CD4-positive, alpha-beta memory T cell (primary cell): Measurements from ENCODE around the gene ACAA1. TPM values are rescaled to one million over a fixed set of nuclear protein-coding genes. Genes with fewer than 3 reads are reported as not detected.
"Not testable (repeated sequence)": the region's sequence is repeated elsewhere in the genome, so short reads cannot be mapped to it uniquely, and the experiment has no call there.

Experiments used
- CTCF ChIA-PET: fragments of 350-600 bp; sonication (Branson Sonifier 250); formaldehyde crosslinking; loops from one replicate; lab custom pipeline; 2021; ENCODE audit warnings: inconsistent platforms; ENCODE audit not compliant: partially characterized antibody; lab: Charles Lee
- POLR2A ChIA-PET: fragments of 350-600 bp; sonication (Branson Sonifier 250); formaldehyde crosslinking; loops from one replicate; lab custom pipeline; 2021; ENCODE audit not compliant: partially characterized antibody; lab: Charles Lee
- DNase-seq, 5 donors: peaks; one replicate each; pipeline versions ENCODE4 v3.0.0 to v3.0.0-alpha.2; 2020 to 2022; ENCODE audit warnings: mixed read lengths in 1 of 5
- H3K27ac ChIP-seq: one replicate; pipeline ENCODE4 v1.7.0; 2013; ENCODE audit warnings: low read depth, low read length
- H3K27me3 ChIP-seq: 2 replicates; pipeline ENCODE4 v1.7.0; 2013; ENCODE audit warnings: mild to moderate bottlenecking, low read length, moderate library complexity; ENCODE audit not compliant: insufficient read depth
- H3K36me3 ChIP-seq: 2 replicates; pipeline ENCODE4 v1.7.0; 2013; ENCODE audit warnings: mild to moderate bottlenecking, low read length, moderate library complexity; ENCODE audit not compliant: insufficient read depth
- H3K4me1 ChIP-seq: 2 replicates; pipeline ENCODE4 v1.7.0; 2013; ENCODE audit warnings: mild to moderate bottlenecking, low read length, moderate library complexity; ENCODE audit not compliant: insufficient read depth
- H3K4me3 ChIP-seq, 2 donors: one replicate each; pipeline ENCODE4 v1.7.0; 2013; ENCODE audit warnings: low read length in 2 of 2, mild to moderate bottlenecking in 1 of 2
- H3K9me3 ChIP-seq, 2 donors: one replicate each; pipeline ENCODE4 v1.7.0; 2013; ENCODE audit warnings: low read length in 2 of 2, control low read depth in 1 of 2; ENCODE audit not compliant: control insufficient read depth in 1 of 2
- H3K27ac Mint-ChIP-seq, 7 donors: one replicate each; pipeline ENCODE4 v1.8.0; 2020 to 2021; ENCODE audit warnings: mixed read lengths in 7 of 7, mild to moderate bottlenecking in 6 of 7, inconsistent platforms in 3 of 7, moderate library complexity in 3 of 7
- H3K27me3 Mint-ChIP-seq, 2 donors: one replicate each; pipeline ENCODE4 v1.8.0; 2020 to 2021; ENCODE audit warnings: mixed read lengths in 2 of 2
- H3K36me3 Mint-ChIP-seq, 2 donors: one replicate each; pipeline ENCODE4 v1.8.0; 2020 to 2021; ENCODE audit warnings: mixed read lengths in 2 of 2, inconsistent platforms in 1 of 2, mild to moderate bottlenecking in 1 of 2
- H3K4me1 Mint-ChIP-seq, 4 donors: one replicate each; pipeline ENCODE4 v1.8.0; 2020 to 2021; ENCODE audit warnings: mixed read lengths in 4 of 4, mild to moderate bottlenecking in 1 of 4
- H3K4me3 Mint-ChIP-seq, 8 donors: one replicate each; pipeline ENCODE4 v1.8.0; 2020 to 2021; ENCODE audit warnings: mixed read lengths in 8 of 8, mild to moderate bottlenecking in 7 of 8, moderate library complexity in 6 of 8, inconsistent platforms in 3 of 8
- H3K9me3 Mint-ChIP-seq, 8 donors: one replicate each; pipeline ENCODE4 v1.8.0; 2020 to 2021; ENCODE audit warnings: mixed read lengths in 8 of 8, mild to moderate bottlenecking in 5 of 8, inconsistent platforms in 3 of 8, moderate library complexity in 1 of 8
- intact Hi-C: fragments of 100-400 bp; cut with micrococcal nuclease; formaldehyde crosslinking; loops from one replicate; pipeline ENCODE4 v1.15.1; 2023
- polyA plus RNA-seq, 2 donors: library from polyadenylated mRNA; unstranded; fragments of 300-500 nt; fragmentation: Illumina TruSeq; gene quantifications; one replicate each; pipeline ENCODE4 v1.2.3, GENCODE V29; 2021
- total RNA-seq, 2 experiments: library from RNA; stranded (reverse); gene quantifications; one replicate each; pipeline ENCODE4 v1.2.3, GENCODE V29; 2021

Gene ACAA1
- total and polyA plus RNA-seq, 4 experiments from 2014 or later = 52.4 to 82.8 (median 77.5) TPM

- intact Hi-C loops = loop anchor here (1.0 kb wide), 1 partner anchor 45 kb away; the partner anchor contains the start of gene DLEC1
- H3K27ac ChIP-seq = no peak overlapping the region
- H3K4me3 Mint-ChIP-seq = peak overlapping the region in 4 of 8 donors; percentile 19 to 84 (median 62)
- peaks cover 0 to 5% (median 4%) of the 10 kb centered on the region in 4 donors for H3K4me1 Mint-ChIP-seq
- H3K9me3 ChIP-seq = peaks cover 0 to 6% of the 10 kb centered on the region in 2 donors
- peaks cover 8 to 17% of the 10 kb centered on the region in 2 donors for H3K36me3 Mint-ChIP-seq
- H3K4me1 ChIP-seq = no peaks in the 10 kb centered on the region
- POLR2A ChIA-PET = no interaction called here
- no peak overlapping the region for H3K4me3 ChIP-seq
- no peaks in the 10 kb centered on the region for H3K36me3 ChIP-seq
- H3K27ac Mint-ChIP-seq = peak overlapping the region in 6 of 7 donors; percentile 88 to 97 (median 93)
- peaks cover 6 to 25% (median 12%) of the 10 kb centered on the region in 8 donors for H3K9me3 Mint-ChIP-seq
- no peaks in the 10 kb centered on the region for H3K27me3 Mint-ChIP-seq
- H3K27me3 ChIP-seq = no peaks in the 10 kb centered on the region
- CTCF ChIA-PET = no interaction called here
- peak; percentile 13 to 49 (median 22) for DNase-seq
Observed at GRCh38 chr3:38083871-38084333, 53.0 kb downstream of the ACAA1 start.

GRCh38 chr3:38083254-38083653, 53.7 kb downstream of the ACAA1 start:
- H3K4me1 Mint-ChIP-seq, H3K27me3 ChIP-seq, CTCF ChIA-PET, H3K36me3 ChIP-seq, intact Hi-C loops, H3K4me3 ChIP-seq, H3K27ac ChIP-seq, H3K4me3 Mint-ChIP-seq, H3K9me3 ChIP-seq, H3K27me3 Mint-ChIP-seq, POLR2A ChIA-PET, H3K4me1 ChIP-seq: not testable (repeated sequence)
- DNase-seq = peak in 2 of 5 donors; percentile 7 to 32
- peaks cover 6 to 11% of the 10 kb centered on the region in 2 donors for H3K36me3 Mint-ChIP-seq
- H3K27ac Mint-ChIP-seq = peak overlapping the region in 2 of 7 donors; percentile 59 to 93
- peaks cover 6 to 25% (median 12%) of the 10 kb centered on the region in 8 donors for H3K9me3 Mint-ChIP-seq

GRCh38 chr3:38082296-38082695, 54.6 kb downstream of the ACAA1 start:
- not testable (repeated sequence) for H3K4me3 Mint-ChIP-seq
- peak overlapping the region in 2 of 7 donors; percentile 29 to 93 for H3K27ac Mint-ChIP-seq

GRCh38 chr3:38077073-38077472, 59.9 kb downstream of the ACAA1 start:
- H3K27me3 ChIP-seq, CTCF ChIA-PET, H3K4me1 ChIP-seq, H3K9me3 ChIP-seq, H3K4me3 ChIP-seq, H3K4me3 Mint-ChIP-seq, H3K4me1 Mint-ChIP-seq, H3K27ac ChIP-seq, H3K36me3 ChIP-seq, intact Hi-C loops, H3K27me3 Mint-ChIP-seq, H3K36me3 Mint-ChIP-seq, DNase-seq, H3K9me3 Mint-ChIP-seq, POLR2A ChIA-PET: not testable (repeated sequence)
- H3K27ac Mint-ChIP-seq = peak overlapping the region in 1 of 7 donors; percentile 30

More at GRCh38 chr3:38082296-38082695, 54.6 kb downstream of the ACAA1 start:
- intact Hi-C loops, H3K36me3 Mint-ChIP-seq, H3K27me3 ChIP-seq, H3K4me1 Mint-ChIP-seq, H3K36me3 ChIP-seq, H3K9me3 ChIP-seq, CTCF ChIA-PET, H3K27me3 Mint-ChIP-seq, H3K27ac ChIP-seq, H3K4me3 ChIP-seq, DNase-seq, H3K4me1 ChIP-seq, POLR2A ChIA-PET: not testable (repeated sequence)
- H3K9me3 Mint-ChIP-seq = peaks cover 6 to 25% (median 12%) of the 10 kb centered on the region in 8 donors

Other genes with a start within 250 kb of the ACAA1 start
- 10 to 100 TPM; 41.7 to 43.4 TPM for gene VILL, start 146.3 kb downstream of the ACAA1 start, total RNA-seq
- gene VILL, start 146.3 kb downstream of the ACAA1 start, polyA plus RNA-seq = 10 to 100 TPM; 13.4 to 18.0 TPM
- 10 to 100 TPM; 81.2 to 93.9 TPM for gene PLCD1, start 107.5 kb downstream of the ACAA1 start, total RNA-seq
- 10 to 100 TPM; 38.4 to 41.2 TPM for gene PLCD1, start 107.5 kb downstream of the ACAA1 start, polyA plus RNA-seq
- gene DLEC1, start 97.9 kb downstream of the ACAA1 start, total RNA-seq = 10 to 100 TPM; 13.2 to 15.1 TPM
- gene DLEC1, start 97.9 kb downstream of the ACAA1 start, polyA plus RNA-seq = 1 to 10 TPM in 1 of 2 donors, under 1 TPM in 1; 0.49 to 1.3 TPM
- gene MYD88, start 1.5 kb upstream of the ACAA1 start, total RNA-seq = 10 to 100 TPM; 50.5 to 57.4 TPM
- gene MYD88, start 1.5 kb upstream of the ACAA1 start, polyA plus RNA-seq = 100 to 1,000 TPM; 104 to 129 TPM
- 10 to 100 TPM; 39.6 to 43.9 TPM for gene OXSR1, start 28.4 kb upstream of the ACAA1 start, total RNA-seq
- 10 to 100 TPM; 13.3 to 18.0 TPM for gene OXSR1, start 28.4 kb upstream of the ACAA1 start, polyA plus RNA-seq
- gene SLC22A13, start 128.7 kb upstream of the ACAA1 start, total RNA-seq = under 1 TPM; 0.44 to 0.67 TPM
- gene SLC22A13, start 128.7 kb upstream of the ACAA1 start, polyA plus RNA-seq = under 1 TPM in 1 of 2 donors, not detected in 1; 0.18 TPM
- gene SLC22A14, start 145.2 kb upstream of the ACAA1 start, total RNA-seq = not detected
- gene SLC22A14, start 145.2 kb upstream of the ACAA1 start, polyA plus RNA-seq = under 1 TPM in 1 of 2 donors, not detected in 1; 0.10 TPM
- under 1 TPM; 0.47 to 0.61 TPM for gene XYLB, start 209.7 kb upstream of the ACAA1 start, total RNA-seq
- under 1 TPM; 0.22 to 0.47 TPM for gene XYLB, start 209.7 kb upstream of the ACAA1 start, polyA plus RNA-seq